ENCODE data around the gene CYB561A3. TPM values are rescaled to one million over a fixed set of nuclear protein-coding genes. Genes with fewer than 3 reads are reported as not detected.
A peak's percentile ranks its signal among the peaks of the same experiment; 100 is the strongest.

Gene CYB561A3
- total and polyA plus RNA-seq, 4 donors, result 19.1 to 47.4 (median 28.3) TPM

DNA sequence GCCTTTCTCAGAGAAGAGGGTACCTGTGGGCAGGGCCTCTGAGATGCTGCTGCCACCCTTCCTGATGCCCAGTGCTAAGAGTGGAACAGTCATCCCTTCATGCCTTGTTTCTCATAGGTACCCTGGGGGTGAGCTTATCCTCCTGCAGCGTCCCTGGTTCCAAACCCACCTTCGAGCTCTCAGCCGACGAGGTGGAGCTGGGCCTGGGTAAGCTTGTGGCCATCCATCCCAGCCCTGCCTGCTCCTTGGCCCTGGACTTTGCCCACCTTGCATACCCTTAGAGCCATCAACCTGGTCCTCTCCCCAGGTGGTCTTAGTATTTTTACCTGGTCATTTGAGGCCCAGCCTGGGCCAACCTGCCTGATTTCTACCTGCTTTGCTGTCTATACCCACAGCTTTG lies 20.0 kb downstream of the CYB561A3 start:
- H3K9me3 ChIP-seq (ENCODE audit: control insufficient read depth, low read length), result no peaks in the 10 kb centered on the region
- peak in 1 of 2 donors; percentile 33 for DNase-seq
- H3K4me1 ChIP-seq (ENCODE audit: control insufficient read depth in 1 of 2, insufficient read depth in 2 of 2, low read length in 2 of 2), result no peaks in the 10 kb centered on the region
- no peak overlapping the region for H3K4me3 ChIP-seq (ENCODE audit: low read length in 2 of 2)
- no peak overlapping the region for H3K27ac ChIP-seq (ENCODE audit: low read depth in 1 of 2, low read length in 2 of 2)
- 92 to 94% methylated on average over 4 of the region's 4 CpGs for WGBS, 2 donors
- no peaks in the 10 kb centered on the region for H3K27me3 ChIP-seq (ENCODE audit: control insufficient read depth in 1 of 2, insufficient read depth in 2 of 2, low read length in 1 of 2)
- ATAC-seq (ENCODE audit: low FRiP score), result no peak
- H3K36me3 ChIP-seq (ENCODE audit: control insufficient read depth in 1 of 2, insufficient read depth in 2 of 2, low read length in 1 of 2), result no peaks in the 10 kb centered on the region
- intact Hi-C loops (cut with DNase I), result no loop called here

DNA sequence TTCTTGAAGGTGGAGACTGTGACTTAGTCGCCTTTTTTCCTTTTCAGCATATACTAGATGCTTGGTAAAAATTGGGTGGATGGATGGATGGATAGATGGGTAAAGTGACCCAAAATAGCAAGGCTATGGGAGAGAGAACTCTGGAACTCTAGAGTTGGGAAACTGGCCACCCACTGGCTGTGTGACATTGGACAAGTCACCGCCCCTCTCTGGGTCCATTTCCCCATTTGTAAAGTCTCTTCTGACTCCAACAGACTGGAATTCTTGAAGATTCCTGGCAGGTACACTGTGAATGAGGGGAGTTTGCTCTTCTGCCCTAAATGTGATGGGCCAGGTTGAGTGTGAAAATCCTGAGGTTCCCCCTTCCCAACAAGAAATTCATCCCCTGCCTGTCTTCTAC lies 20.7 kb downstream of the CYB561A3 start:
- peak in 1 of 2 donors; percentile 2 for DNase-seq
- no peak overlapping the region for H3K27ac ChIP-seq (ENCODE audit: low read depth in 1 of 2, low read length in 2 of 2)
- WGBS, 2 donors, result 97% methylated on average over 2 of the region's 2 CpGs
- intact Hi-C loops (cut with DNase I), result no loop called here
- H3K9me3 ChIP-seq (ENCODE audit: control insufficient read depth, low read length), result no peaks in the 10 kb centered on the region
- no peaks in the 10 kb centered on the region for H3K27me3 ChIP-seq (ENCODE audit: control insufficient read depth in 1 of 2, insufficient read depth in 2 of 2, low read length in 1 of 2)
- no peaks in the 10 kb centered on the region for H3K4me1 ChIP-seq (ENCODE audit: control insufficient read depth in 1 of 2, insufficient read depth in 2 of 2, low read length in 2 of 2)
- no peak overlapping the region for H3K4me3 ChIP-seq (ENCODE audit: low read length in 2 of 2)
- no peak for ATAC-seq (ENCODE audit: low FRiP score)
- H3K36me3 ChIP-seq (ENCODE audit: control insufficient read depth in 1 of 2, insufficient read depth in 2 of 2, low read length in 1 of 2), result no peaks in the 10 kb centered on the region

DNA sequence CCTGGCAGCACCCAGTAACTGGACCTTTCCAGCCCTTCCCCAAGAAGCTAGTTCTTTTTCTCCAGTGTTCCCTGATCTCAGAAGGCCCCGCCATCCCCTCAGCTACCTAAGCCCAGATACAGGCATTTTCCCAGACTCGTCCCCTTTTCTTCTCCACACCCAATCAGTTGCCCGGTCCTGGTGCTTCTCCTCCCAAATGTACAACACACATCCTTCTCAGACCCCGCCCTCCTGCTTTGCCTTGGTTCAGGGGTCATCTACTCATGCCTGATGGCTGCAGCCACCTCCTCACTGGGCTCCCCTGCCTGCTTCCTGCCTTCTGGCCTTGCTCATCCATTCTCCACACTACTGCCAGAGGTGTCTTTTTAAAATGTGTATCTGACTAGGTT lies 22.2 kb downstream of the CYB561A3 start:
- no peak overlapping the region for H3K4me3 ChIP-seq (ENCODE audit: low read length in 2 of 2)
- ATAC-seq (ENCODE audit: low FRiP score) (no peak), DNase-seq (peak in 1 of 2 donors; percentile 27)
- 90 to 92% methylated on average over 4 of the region's 4 CpGs for WGBS, 2 donors
- no peaks in the 10 kb centered on the region for H3K36me3 ChIP-seq (ENCODE audit: control insufficient read depth in 1 of 2, insufficient read depth in 2 of 2, low read length in 1 of 2)
- H3K9me3 ChIP-seq (ENCODE audit: control insufficient read depth, low read length), result no peaks in the 10 kb centered on the region
- H3K27me3 ChIP-seq (ENCODE audit: control insufficient read depth in 1 of 2, insufficient read depth in 2 of 2, low read length in 1 of 2), result no peaks in the 10 kb centered on the region
- intact Hi-C loops (cut with DNase I), result no loop called here
- no peaks in the 10 kb centered on the region for H3K4me1 ChIP-seq (ENCODE audit: control insufficient read depth in 1 of 2, insufficient read depth in 2 of 2, low read length in 2 of 2)
- H3K27ac ChIP-seq (ENCODE audit: low read depth in 1 of 2, low read length in 2 of 2), result no peak overlapping the region

DNA sequence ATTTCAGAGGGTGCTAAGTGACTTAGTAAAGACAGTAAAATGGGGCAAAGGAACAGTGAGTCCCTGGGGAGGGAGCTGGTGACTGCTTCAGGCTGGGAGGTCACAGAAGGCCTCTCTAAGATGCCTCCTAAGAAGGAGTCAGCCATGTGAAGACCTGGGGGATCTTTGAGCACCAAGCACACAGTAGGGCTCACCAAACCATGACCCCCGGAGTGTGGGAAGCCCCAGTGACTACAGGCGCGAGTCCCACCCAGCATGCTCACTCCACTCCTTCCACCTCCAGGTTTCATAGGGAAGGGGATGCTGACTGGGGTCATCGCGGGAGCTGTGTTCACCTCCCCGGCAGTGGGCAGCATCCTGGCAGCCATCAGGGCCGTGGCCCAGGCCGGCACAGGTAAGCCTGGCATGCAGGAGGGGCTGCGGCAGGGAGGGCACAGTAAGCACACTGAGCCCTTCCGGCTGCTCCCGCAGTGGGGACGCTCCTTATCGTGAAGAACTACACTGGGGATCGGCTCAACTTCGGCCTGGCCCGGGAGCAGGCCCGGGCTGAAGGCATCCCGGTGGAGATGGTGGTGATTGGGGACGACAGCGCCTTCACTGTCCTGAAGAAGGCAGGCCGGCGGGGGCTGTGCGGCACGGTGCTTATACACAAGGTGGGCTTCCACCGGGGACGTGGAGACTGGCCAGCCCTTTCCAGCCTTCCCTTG lies 22.7 kb downstream of the CYB561A3 start:
- Histone ChIP-seq H3K36me3 (ENCODE audit: control insufficient read depth in 1 of 2, insufficient read depth in 2 of 2, low read length in 1 of 2) (no peaks in the 10 kb centered on the region), H3K9me3 (ENCODE audit: control insufficient read depth, low read length) (no peaks in the 10 kb centered on the region), H3K27ac (ENCODE audit: low read depth in 1 of 2, low read length in 2 of 2) (no peak overlapping the region), H3K27me3 (ENCODE audit: control insufficient read depth in 1 of 2, insufficient read depth in 2 of 2, low read length in 1 of 2) (no peaks in the 10 kb centered on the region), H3K4me1 (ENCODE audit: control insufficient read depth in 1 of 2, insufficient read depth in 2 of 2, low read length in 2 of 2) (no peaks in the 10 kb centered on the region), H3K4me3 (ENCODE audit: low read length in 2 of 2) (no peak overlapping the region)
- ATAC-seq (ENCODE audit: low FRiP score) (no peak), DNase-seq (peak in 1 of 2 donors; percentile 71)
- 91 to 95% methylated on average over 25 to 26 of the region's 26 CpGs for WGBS, 2 donors
- intact Hi-C loops (cut with DNase I), result no loop called here

DNA sequence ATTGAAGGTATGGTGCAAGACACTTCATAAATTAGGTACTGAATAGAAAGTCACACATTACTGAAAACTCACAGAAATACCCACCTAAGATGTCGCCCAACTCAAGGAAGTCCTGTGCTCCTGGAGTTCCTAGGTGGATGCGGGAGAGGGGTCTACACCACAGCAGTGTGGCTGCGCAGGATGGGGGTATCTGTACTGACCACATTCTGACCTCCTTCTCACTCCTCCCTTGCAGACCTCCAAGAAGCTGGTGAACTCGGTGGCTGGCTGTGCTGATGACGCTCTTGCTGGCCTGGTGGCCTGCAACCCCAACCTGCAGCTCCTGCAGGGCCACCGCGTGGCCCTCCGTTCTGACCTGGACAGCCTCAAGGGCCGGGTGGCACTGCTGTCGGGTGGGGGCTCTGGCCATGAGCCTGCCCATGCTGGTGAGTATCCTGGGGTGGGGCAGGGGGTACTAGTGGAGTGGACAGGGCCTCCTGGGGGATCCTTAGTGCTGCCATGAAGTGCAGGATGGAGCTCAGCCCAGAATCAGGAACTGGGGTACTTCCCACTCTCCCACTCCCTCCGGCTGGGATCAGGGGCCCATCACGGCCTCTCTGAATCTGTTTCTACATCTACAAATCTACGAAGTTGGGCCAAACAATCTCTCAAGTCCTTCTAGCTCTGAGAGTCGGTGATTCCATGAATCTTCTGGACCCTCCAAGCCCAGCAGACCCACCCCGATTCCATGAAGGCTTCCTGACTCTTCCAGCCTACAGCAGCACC lies 23.8 kb downstream of the CYB561A3 start:
- H3K27me3 ChIP-seq (ENCODE audit: control insufficient read depth in 1 of 2, insufficient read depth in 2 of 2, low read length in 1 of 2), result no peaks in the 10 kb centered on the region
- no peaks in the 10 kb centered on the region for H3K36me3 ChIP-seq (ENCODE audit: control insufficient read depth in 1 of 2, insufficient read depth in 2 of 2, low read length in 1 of 2)
- 90 to 94% methylated on average over 15 of the region's 15 CpGs for WGBS, 2 donors
- ATAC-seq (ENCODE audit: low FRiP score) (no peak), DNase-seq (peak in 1 of 2 donors; percentile 63)
- no peaks in the 10 kb centered on the region for H3K9me3 ChIP-seq (ENCODE audit: control insufficient read depth, low read length)
- intact Hi-C loops (cut with DNase I), result loop anchor here in 1 of 2 donors (2.0 kb wide), 1 partner anchor 47 kb away; no protein-coding TSS in a partner anchor
- H3K4me3 ChIP-seq (ENCODE audit: low read length in 2 of 2), result no peak overlapping the region
- H3K27ac ChIP-seq (ENCODE audit: low read depth in 1 of 2, low read length in 2 of 2), result no peak overlapping the region
- no peaks in the 10 kb centered on the region for H3K4me1 ChIP-seq (ENCODE audit: control insufficient read depth in 1 of 2, insufficient read depth in 2 of 2, low read length in 2 of 2)

DNA sequence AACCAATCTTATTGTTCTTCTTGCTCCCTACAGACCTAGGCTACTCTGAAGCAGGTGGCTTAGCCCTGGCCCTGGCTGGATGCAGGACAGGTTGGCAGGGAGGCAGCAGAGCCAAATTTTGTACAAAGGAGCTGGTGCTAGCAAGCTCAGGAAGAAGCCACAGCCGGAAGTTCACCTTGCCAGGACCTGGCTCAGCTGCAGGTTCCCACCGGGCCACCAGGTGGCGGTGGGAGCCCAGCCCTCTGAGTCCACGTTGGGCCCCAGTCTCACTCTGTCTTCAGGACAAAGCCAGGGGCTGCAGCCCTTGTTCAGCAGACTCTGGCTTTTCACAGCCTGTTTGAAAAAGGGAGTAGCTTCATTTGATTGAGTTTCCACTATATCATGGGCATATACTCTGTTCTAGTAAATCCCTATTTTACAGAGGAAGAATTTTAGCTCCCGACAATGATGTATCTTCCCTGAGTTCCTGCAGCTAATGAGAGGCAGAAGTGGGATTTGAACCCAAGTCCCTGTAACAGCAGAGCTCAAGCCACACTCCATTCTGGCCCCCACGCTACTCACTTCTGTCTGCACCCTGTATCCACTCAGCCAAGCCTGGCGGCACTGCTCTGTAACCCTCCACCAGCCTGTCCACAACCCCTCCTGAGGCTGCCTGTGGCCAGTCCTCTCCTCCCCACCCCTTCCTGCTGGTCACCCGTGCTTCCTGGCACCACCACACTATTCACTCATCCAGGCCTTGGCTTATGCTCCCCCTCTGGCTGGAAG lies 25.3 kb downstream of the CYB561A3 start:
- DNase-seq, result peak; percentile 84 to 91
- intact Hi-C loops (cut with DNase I), result loop anchor here in 1 of 2 donors (2.0 kb wide), 1 partner anchor 48 kb away; no protein-coding TSS in a partner anchor

DNA sequence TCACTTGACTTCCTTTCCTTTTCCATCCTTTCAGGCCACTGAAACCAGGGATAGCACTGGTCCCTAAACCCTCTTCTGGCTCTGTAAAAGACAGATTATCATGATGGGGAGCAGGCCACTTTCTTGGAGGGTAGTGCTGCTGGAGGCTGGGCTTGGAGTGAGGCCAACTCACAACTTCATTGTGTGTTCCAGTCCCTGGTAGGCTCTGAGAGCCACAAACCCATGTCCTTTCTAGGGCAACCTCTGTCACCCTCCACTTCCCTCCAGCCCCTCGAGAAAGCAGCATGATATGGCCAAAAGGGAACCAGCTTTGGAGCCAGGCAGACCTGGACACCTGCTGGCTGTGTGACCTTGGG lies 26.3 kb downstream of the CYB561A3 start:
- H3K27ac ChIP-seq (ENCODE audit: low read depth in 1 of 2, low read length in 2 of 2), result no peak overlapping the region
- H3K27me3 ChIP-seq (ENCODE audit: control insufficient read depth in 1 of 2, insufficient read depth in 2 of 2, low read length in 1 of 2), result no peaks in the 10 kb centered on the region
- WGBS, 2 donors, result 67 to 69% methylated on average over 1 of the region's 1 CpG
- peaks cover 0 to 4% of the 10 kb centered on the region in 2 donors for H3K4me1 ChIP-seq (ENCODE audit: control insufficient read depth in 1 of 2, insufficient read depth in 2 of 2, low read length in 2 of 2)
- H3K36me3 ChIP-seq (ENCODE audit: control insufficient read depth in 1 of 2, insufficient read depth in 2 of 2, low read length in 1 of 2), result no peaks in the 10 kb centered on the region
- no peak for ATAC-seq (ENCODE audit: low FRiP score)
- H3K4me3 ChIP-seq (ENCODE audit: low read length in 2 of 2), result no peak overlapping the region
- DNase-seq, result peak in 1 of 2 donors; percentile 22
- intact Hi-C loops (cut with DNase I), result loop anchor here in 1 of 2 donors (1.0 kb wide), 1 partner anchor 50 kb away; no protein-coding TSS in a partner anchor
- no peaks in the 10 kb centered on the region for H3K9me3 ChIP-seq (ENCODE audit: control insufficient read depth, low read length)

More for the DNA sequence above, 25.3 kb downstream of the CYB561A3 start:
- no peaks in the 10 kb centered on the region for H3K27me3 ChIP-seq (ENCODE audit: control insufficient read depth in 1 of 2, insufficient read depth in 2 of 2, low read length in 1 of 2)
- H3K36me3 ChIP-seq (ENCODE audit: control insufficient read depth in 1 of 2, insufficient read depth in 2 of 2, low read length in 1 of 2), result no peaks in the 10 kb centered on the region
- H3K4me3 ChIP-seq (ENCODE audit: low read length in 2 of 2), result no peak overlapping the region
- WGBS, 2 donors, result 30 to 33% methylated on average over 8 of the region's 8 CpGs
- H3K27ac ChIP-seq (ENCODE audit: low read depth in 1 of 2, low read length in 2 of 2), result no peak overlapping the region
- H3K4me1 ChIP-seq (ENCODE audit: control insufficient read depth in 1 of 2, insufficient read depth in 2 of 2, low read length in 2 of 2), result peaks cover 0 to 2% of the 10 kb centered on the region in 2 donors
- peak; percentile 84 for ATAC-seq (ENCODE audit: low FRiP score)
- H3K9me3 ChIP-seq (ENCODE audit: control insufficient read depth, low read length), result no peaks in the 10 kb centered on the region

DNA sequence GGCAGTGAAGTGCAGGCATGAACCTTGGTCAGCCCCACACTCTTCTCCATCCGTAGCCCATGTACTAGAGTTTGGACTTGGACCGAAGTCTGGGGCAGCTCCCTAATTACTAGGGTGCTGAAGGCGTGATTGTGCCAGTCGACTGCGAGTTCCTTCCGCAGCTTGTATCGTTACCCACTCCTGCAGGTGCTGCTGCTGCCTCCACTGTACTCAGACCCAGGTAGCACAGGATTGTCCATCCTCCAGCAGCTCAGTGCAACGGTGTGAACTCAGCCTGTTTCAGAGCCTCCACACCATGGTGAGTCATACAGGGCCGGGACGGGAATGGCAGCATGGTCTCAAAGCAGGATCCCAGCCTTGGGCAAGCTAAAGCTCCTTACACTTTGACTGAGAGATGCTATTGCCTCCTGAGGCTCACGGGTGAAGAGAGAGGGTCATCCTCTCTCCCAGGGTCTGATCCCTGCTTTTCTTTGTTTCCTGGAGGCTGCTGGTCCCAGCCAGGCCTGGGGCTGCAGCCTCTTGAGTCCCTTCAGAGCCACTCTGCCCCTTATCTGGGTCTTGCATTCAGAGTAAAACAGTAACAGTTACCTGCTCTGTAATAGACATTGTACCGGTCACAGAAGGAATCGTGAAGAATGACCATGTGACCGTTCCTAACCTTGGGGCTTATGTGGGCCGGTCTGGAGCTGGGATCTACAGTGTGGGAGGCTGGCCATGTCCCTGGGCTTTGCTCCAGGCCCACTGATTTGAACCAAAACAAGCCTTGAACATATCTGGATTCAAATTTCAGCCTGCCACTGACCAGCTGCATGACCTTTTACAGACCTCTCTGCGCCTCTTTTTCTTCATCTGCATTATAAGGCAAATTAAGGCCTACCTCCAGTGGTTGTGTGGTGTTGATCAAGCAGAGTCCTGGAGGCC lies 27.0 kb downstream of the CYB561A3 start:
- Histone ChIP-seq H3K27ac (ENCODE audit: low read depth in 1 of 2, low read length in 2 of 2) (no peak overlapping the region), H3K9me3 (ENCODE audit: control insufficient read depth, low read length) (no peaks in the 10 kb centered on the region), H3K4me3 (ENCODE audit: low read length in 2 of 2) (no peak overlapping the region), H3K27me3 (ENCODE audit: control insufficient read depth in 1 of 2, insufficient read depth in 2 of 2, low read length in 1 of 2) (no peaks in the 10 kb centered on the region), H3K36me3 (ENCODE audit: control insufficient read depth in 1 of 2, insufficient read depth in 2 of 2, low read length in 1 of 2) (no peaks in the 10 kb centered on the region), H3K4me1 (ENCODE audit: control insufficient read depth in 1 of 2, insufficient read depth in 2 of 2, low read length in 2 of 2) (peaks cover 0 to 4% of the 10 kb centered on the region in 2 donors)
- ATAC-seq (ENCODE audit: low FRiP score), result no peak
- intact Hi-C loops (cut with DNase I), result loop anchor here in 1 of 2 donors (1.0 kb wide), 1 partner anchor 51 kb away; no protein-coding TSS in a partner anchor
- peak in 1 of 2 donors; percentile 62 for DNase-seq
- 81 to 82% methylated on average over 16 of the region's 16 CpGs for WGBS, 2 donors
